Activated CD4-positive, alpha-beta T cell treated with anti-CD3 and anti-CD28 coated beads, Interleukin-2, amount 10 ng/mL, durations not matched to agents 24 days and 14 days (primary cell): ENCODE results near the gene TAC3. TPM values are rescaled to one million over a fixed set of nuclear protein-coding genes. Genes with fewer than 3 reads are reported as not detected.

Experiments
- DNase-seq: peaks from one replicate; pipeline ENCODE4 v3.0.0; 2022
- H3K27ac Mint-ChIP-seq: one replicate; pipeline ENCODE4 v1.8.0; 2022; ENCODE audit warnings: mild to moderate bottlenecking, mixed read lengths
- H3K27me3 Mint-ChIP-seq: one replicate; pipeline ENCODE4 v1.8.0; 2022; ENCODE audit warnings: mixed read lengths
- H3K36me3 Mint-ChIP-seq: one replicate; pipeline ENCODE4 v1.8.0; 2022; ENCODE audit warnings: low read depth, mild to moderate bottlenecking, mixed read lengths
- H3K4me1 Mint-ChIP-seq: one replicate; pipeline ENCODE4 v1.8.0; 2021; ENCODE audit warnings: mixed read lengths
- H3K4me3 Mint-ChIP-seq: one replicate; pipeline ENCODE4 v1.8.0; 2022; ENCODE audit warnings: mild to moderate bottlenecking, moderate library complexity, mixed read lengths
- H3K9me3 Mint-ChIP-seq: one replicate; pipeline ENCODE4 v1.8.0; 2021; ENCODE audit warnings: mixed read lengths
- intact Hi-C: fragments of 100-400 bp; cut with micrococcal nuclease; formaldehyde crosslinking; loops from one replicate; pipeline ENCODE4 v1.15.1; 2023
- total RNA-seq: library from RNA; stranded (reverse); gene quantifications from 2 replicates; pipeline ENCODE4 v1.2.3, GENCODE V29; 2022

TAC3 gene
- total RNA-seq, 1 donor from 2014 or later: not detected

DNA sequence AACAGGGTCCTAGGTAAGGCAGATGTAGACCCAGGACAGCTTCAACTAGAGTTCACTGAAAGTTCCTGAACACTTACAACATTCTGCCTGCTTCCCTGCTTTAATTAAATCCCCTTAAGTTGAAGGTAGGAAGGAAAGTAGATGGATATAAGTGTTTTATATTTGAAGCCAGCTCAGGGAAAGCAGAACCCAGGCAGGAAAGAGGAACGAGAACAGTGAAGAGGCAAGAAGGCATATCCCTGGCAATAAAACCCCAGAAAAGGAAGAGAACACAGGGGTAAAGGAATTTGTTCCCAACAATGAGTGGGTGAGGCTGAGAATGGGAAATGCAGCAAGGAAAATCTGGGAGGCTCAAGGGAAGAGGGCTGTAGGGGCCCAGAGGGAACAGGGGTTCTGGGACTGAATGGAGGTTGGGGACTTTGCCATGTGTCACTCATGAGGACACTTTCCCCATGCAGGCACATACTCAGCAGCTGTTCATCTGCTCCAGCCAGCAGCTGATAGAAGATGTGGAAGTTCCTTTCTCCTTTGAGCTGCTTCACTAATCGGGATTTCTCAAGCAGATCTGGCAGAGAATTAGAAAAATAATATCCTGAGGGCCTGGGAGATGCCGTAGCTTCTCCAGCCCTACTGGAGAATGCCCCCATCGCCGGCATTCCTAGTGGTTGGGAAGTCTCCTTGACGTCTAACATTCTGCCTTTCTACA is 29.9 kb upstream of the TAC3 start:
- Mint-ChIP-seq H3K27ac (peak overlapping the region; percentile 9), H3K4me1 (peaks cover 34% of the 10 kb centered on the region), H3K4me3 (peak overlapping the region; percentile 65), H3K9me3 (no peaks in the 10 kb centered on the region), H3K36me3 (no peaks in the 10 kb centered on the region), H3K27me3 (no peaks in the 10 kb centered on the region)
- no peak for DNase-seq
- intact Hi-C loops: loop anchor here (2.0 to 5.0 kb wide), 2 partner anchors 15 to 34 kb away; no protein-coding TSS in a partner anchor

GRCh38 chr12:57044889-57045288 is 28.6 kb upstream of the TAC3 start:
- Mint-ChIP-seq H3K4me3 (no peak overlapping the region), H3K36me3 (no peaks in the 10 kb centered on the region), H3K9me3 (no peaks in the 10 kb centered on the region), H3K4me1 (peaks cover 31% of the 10 kb centered on the region), H3K27ac (no peak overlapping the region), H3K27me3 (no peaks in the 10 kb centered on the region)
- intact Hi-C loops: loop anchor here (5.0 kb wide), 1 partner anchor 33 kb away; no protein-coding TSS in a partner anchor
- no peak for DNase-seq

DNA sequence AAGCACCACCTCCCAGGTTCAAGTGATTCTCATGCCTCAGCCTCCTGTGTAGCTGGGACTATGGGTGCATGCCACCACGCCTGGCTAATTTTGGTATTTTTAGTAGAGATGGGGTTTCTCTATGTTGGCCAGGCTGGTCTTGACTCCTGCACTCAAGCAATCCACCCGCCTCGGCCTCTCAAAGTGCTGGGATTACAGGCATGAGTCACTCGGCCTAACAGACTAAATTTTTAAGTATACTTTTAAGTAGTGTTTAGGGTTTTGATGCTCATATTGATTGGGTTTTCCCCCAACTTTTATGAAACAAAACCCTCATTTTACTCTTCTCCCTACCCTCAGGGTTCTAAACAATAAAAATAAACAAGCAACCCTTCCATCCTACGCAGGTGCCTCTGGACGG is 28.1 kb upstream of the TAC3 start:
- Mint-ChIP-seq H3K4me3 (no peak overlapping the region), H3K4me1 (peaks cover 31% of the 10 kb centered on the region), H3K27ac (no peak overlapping the region), H3K9me3 (no peaks in the 10 kb centered on the region), H3K27me3 (no peaks in the 10 kb centered on the region), H3K36me3 (no peaks in the 10 kb centered on the region)
- intact Hi-C loops: no loop called here
- no peak for DNase-seq

DNA sequence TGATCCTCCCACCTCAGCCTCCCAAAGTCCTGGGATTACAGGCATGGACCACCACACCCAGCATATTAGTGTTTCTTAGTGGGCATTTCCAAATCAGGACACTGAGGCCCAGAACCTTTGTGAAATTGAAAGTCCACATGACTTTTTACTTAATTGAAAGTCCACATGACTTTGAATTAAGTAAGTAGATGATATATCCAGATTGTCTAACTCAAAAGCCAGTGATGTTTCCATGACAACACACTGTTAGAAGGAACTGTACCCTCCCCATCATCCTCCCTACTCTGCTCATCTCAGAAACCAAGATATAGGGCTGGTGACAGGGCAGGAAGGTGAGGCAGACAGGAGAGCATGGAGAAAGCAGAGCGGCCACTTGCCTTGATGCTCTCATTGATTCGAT is 26.4 kb upstream of the TAC3 start:
- Mint-ChIP-seq H3K4me1 (peaks cover 24% of the 10 kb centered on the region), H3K36me3 (no peaks in the 10 kb centered on the region), H3K27me3 (no peaks in the 10 kb centered on the region), H3K9me3 (no peaks in the 10 kb centered on the region), H3K27ac (no peak overlapping the region), H3K4me3 (no peak overlapping the region)
- no peak for DNase-seq
- intact Hi-C loops: no loop called here

DNA sequence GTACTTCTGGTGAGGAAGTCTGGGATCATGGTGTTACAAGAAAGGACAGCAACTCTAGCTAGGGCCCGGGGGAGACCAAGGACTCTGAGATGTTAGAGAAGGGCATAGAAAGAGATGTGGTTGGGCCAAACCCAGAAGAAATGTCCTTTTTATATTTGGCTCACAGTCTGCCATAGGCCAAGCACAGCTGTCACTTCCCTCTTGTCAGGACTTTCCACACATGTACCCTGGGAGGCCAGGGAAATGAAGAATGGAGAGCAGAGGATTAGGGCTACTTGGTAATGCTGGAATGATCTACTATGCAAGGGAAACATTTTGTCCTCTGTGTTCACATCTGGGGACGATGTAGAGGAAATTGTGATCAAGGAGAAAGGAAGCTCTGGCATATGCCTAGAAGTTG is 24.4 kb upstream of the TAC3 start:
- no peaks in the 10 kb centered on the region for H3K36me3 Mint-ChIP-seq
- H3K4me3 Mint-ChIP-seq: no peak overlapping the region
- H3K4me1 Mint-ChIP-seq: peaks cover 4% of the 10 kb centered on the region
- H3K27me3 Mint-ChIP-seq: no peaks in the 10 kb centered on the region
- intact Hi-C loops: no loop called here
- no peaks in the 10 kb centered on the region for H3K9me3 Mint-ChIP-seq
- DNase-seq: no peak
- H3K27ac Mint-ChIP-seq: no peak overlapping the region

GRCh38 chr12:57040211-57040610 is 23.9 kb upstream of the TAC3 start:
- H3K9me3 Mint-ChIP-seq: no peaks in the 10 kb centered on the region
- no peak for DNase-seq
- H3K27ac Mint-ChIP-seq: no peak overlapping the region
- H3K27me3 Mint-ChIP-seq: no peaks in the 10 kb centered on the region
- no peaks in the 10 kb centered on the region for H3K36me3 Mint-ChIP-seq
- H3K4me3 Mint-ChIP-seq: no peak overlapping the region
- intact Hi-C loops: no loop called here
- H3K4me1 Mint-ChIP-seq: peaks cover 2% of the 10 kb centered on the region

- Mint-ChIP-seq H3K27ac (no peak overlapping the region), H3K4me3 (no peak overlapping the region), H3K9me3 (no peaks in the 10 kb centered on the region), H3K27me3 (no peaks in the 10 kb centered on the region), H3K36me3 (no peaks in the 10 kb centered on the region), H3K4me1 (peaks cover 2% of the 10 kb centered on the region)
- no peak for DNase-seq
- intact Hi-C loops: no loop called here
Measured at GRCh38 chr12:57039016-57039798, 22.9 kb upstream of the TAC3 start.

DNA sequence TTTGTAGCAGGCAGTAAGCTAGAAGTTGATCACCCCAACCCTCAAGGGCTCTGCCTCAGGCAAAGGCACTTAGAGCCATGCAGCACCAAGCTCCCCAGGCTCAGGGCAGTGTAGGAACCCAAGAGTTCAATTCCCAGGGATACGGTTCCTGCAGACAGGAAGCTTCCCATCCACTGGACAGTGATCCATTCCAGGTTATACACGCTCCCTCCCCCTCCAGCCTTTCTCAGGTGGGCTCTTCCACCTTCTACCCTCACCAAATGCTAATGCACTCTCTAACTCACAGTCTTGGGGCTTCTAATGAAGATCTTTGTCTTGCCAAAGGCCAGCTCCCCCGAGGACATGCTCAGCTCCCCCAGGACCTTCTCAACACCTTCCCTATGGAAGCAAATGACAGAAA is 20.9 kb upstream of the TAC3 start:
- Mint-ChIP-seq H3K27me3 (no peaks in the 10 kb centered on the region), H3K4me1 (peaks cover 2% of the 10 kb centered on the region), H3K9me3 (no peaks in the 10 kb centered on the region), H3K27ac (no peak overlapping the region), H3K4me3 (no peak overlapping the region), H3K36me3 (no peaks in the 10 kb centered on the region)
- DNase-seq: no peak
- intact Hi-C loops: no loop called here

GRCh38 chr12:57033431-57033830 is 17.1 kb upstream of the TAC3 start:
- no peaks in the 10 kb centered on the region for H3K27me3 Mint-ChIP-seq
- H3K4me1 Mint-ChIP-seq: peaks cover 15% of the 10 kb centered on the region
- no peak overlapping the region for H3K4me3 Mint-ChIP-seq
- DNase-seq: no peak
- no peaks in the 10 kb centered on the region for H3K36me3 Mint-ChIP-seq
- no peaks in the 10 kb centered on the region for H3K9me3 Mint-ChIP-seq
- no peak overlapping the region for H3K27ac Mint-ChIP-seq
- intact Hi-C loops: no loop called here

DNA sequence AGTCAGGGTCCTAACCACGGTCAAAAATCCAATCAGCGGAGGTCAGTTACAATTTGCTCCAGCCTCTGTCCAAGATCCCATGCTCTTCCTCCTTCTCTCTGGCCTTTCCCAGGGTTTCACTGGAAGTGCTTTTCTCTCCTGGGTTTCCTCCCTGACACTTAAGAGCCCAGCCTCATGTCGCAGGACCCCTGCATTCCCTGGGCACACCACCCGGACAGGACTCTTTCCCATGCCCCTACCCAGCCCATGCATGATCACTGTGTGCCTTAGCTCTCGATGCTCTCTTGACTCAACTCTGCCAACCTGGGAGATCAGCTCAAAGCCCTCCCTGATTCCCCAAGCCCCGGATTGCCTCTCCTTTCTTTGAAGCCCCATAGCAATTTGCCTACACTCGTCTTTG is 15.5 kb upstream of the TAC3 start:
- no peak overlapping the region for H3K4me3 Mint-ChIP-seq
- H3K36me3 Mint-ChIP-seq: no peaks in the 10 kb centered on the region
- H3K9me3 Mint-ChIP-seq: no peaks in the 10 kb centered on the region
- DNase-seq: no peak
- no peaks in the 10 kb centered on the region for H3K27me3 Mint-ChIP-seq
- peaks cover 25% of the 10 kb centered on the region for H3K4me1 Mint-ChIP-seq
- no peak overlapping the region for H3K27ac Mint-ChIP-seq
- intact Hi-C loops: loop anchor here (2.0 kb wide), 1 partner anchor 15 kb away; no protein-coding TSS in a partner anchor

DNA sequence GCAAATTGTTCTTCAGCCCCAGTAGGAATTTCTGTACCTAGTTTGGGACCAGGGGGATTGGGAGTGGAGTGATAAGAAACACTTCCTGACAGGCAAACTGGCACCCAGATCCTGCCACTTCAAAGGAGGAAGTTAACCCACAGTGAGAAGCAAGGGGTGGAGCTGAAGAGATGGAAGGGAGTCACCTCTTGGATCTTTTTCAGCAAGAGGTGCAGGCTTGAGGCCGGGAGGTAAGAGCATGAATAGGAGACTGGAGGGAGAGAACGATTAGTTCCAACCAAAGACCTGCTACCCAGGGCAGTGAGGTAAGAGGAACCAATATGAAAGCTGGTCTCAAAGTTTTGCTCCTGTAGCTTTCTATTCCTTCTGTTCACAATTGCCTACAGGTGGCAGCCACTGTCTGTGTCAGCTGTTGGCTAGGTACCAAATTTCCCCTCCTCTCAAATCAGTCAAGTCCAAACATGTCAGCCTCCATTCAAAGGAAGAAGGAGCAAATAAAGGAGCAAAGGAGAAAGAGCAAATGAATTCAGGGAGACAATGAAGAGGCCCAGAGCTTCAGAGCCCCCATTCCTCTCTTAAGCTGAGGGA is 14.9 kb upstream of the TAC3 start:
- Mint-ChIP-seq H3K27me3 (no peaks in the 10 kb centered on the region), H3K36me3 (no peaks in the 10 kb centered on the region), H3K4me3 (peak overlapping the region; percentile 0), H3K27ac (peak overlapping the region; percentile 31), H3K9me3 (no peaks in the 10 kb centered on the region), H3K4me1 (peaks cover 29% of the 10 kb centered on the region)
- intact Hi-C loops: loop anchor here (2.0 kb wide), 1 partner anchor 16 kb away; no protein-coding TSS in a partner anchor
- DNase-seq: peak; percentile 74

DNA sequence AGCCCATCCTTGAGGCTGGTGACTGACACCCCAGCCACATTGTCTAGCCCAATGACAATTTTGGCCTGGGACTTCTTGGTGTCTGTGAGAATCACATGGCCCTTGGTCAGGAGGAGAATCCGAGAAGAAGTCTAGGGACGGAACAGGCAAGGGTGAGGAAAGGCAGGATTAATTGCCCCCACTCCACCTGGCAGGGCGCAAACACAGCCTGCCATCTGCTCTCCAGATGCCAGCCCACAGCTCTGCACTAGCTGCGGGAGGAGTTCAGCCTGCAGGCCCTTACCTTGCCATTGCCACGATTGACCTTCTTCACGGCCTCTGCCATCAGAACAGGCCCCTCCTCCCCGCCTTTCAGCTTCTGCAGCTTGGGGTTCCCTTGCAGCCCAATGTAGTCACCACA is 13.1 kb upstream of the TAC3 start:
- Mint-ChIP-seq H3K9me3 (no peaks in the 10 kb centered on the region), H3K4me3 (no peak overlapping the region), H3K27ac (no peak overlapping the region), H3K27me3 (no peaks in the 10 kb centered on the region), H3K36me3 (no peaks in the 10 kb centered on the region), H3K4me1 (peaks cover 32% of the 10 kb centered on the region)
- no peak for DNase-seq
- intact Hi-C loops: no loop called here

DNA sequence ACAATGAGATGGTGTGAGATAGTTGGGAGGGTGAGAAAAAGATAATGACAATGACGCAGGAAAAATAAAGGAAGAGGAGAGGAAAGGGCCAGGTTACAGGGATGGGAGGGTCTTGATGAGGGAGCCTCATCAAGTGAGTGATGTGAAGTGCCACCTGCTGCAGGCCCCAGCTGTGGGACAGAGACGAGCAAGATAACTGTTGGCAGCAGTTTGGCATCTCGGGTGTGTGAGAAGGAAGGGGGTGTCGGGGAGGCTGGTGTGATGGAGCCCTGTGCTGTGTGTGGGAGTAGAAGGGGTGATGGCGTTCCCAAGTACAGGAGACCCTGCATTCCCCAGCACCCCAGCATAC is 11.4 kb upstream of the TAC3 start:
- peak overlapping the region; percentile 39 for H3K27ac Mint-ChIP-seq
- H3K9me3 Mint-ChIP-seq: no peaks in the 10 kb centered on the region
- H3K27me3 Mint-ChIP-seq: no peaks in the 10 kb centered on the region
- peaks cover 32% of the 10 kb centered on the region for H3K4me1 Mint-ChIP-seq
- H3K4me3 Mint-ChIP-seq: no peak overlapping the region
- DNase-seq: no peak
- intact Hi-C loops: no loop called here
- H3K36me3 Mint-ChIP-seq: no peaks in the 10 kb centered on the region
